GM21825 (cell line): ENCODE results near the gene DHRS7B.

Experiments used
- ATAC-seq: cut with Tn5 transposase; IDR thresholded peaks from one replicate; pipeline ENCODE4 v1.9.1; 2021; ENCODE audit warnings: mild to moderate bottlenecking, moderate library complexity; ENCODE audit not compliant: unreplicated experiment

The DHRS7B gene

GRCh38 chr17:21232033-21232749 lies 105.4 kb downstream of the DHRS7B start:
- no peak for ATAC-seq

GRCh38 chr17:21233581-21234347 lies 107.0 kb downstream of the DHRS7B start:
- no peak for ATAC-seq

- no peak for ATAC-seq
These were observed 109.2 kb downstream of the DHRS7B start for GRCh38 chr17:21235921-21236320.

GRCh38 chr17:21239680-21240368 lies 113.1 kb downstream of the DHRS7B start:
- ATAC-seq: no peak

- no peak for ATAC-seq
These were observed 113.7 kb downstream of the DHRS7B start for GRCh38 chr17:21240369-21241055.
